ENCODE data around the gene SLC44A3.
A peak's percentile ranks its signal among the peaks of the same experiment; 100 is the strongest.
"Not testable (repeated sequence)": the region's sequence is repeated elsewhere in the genome, so short reads cannot be mapped to it uniquely, and the experiment has no call there.

SLC44A3 gene

DNA sequence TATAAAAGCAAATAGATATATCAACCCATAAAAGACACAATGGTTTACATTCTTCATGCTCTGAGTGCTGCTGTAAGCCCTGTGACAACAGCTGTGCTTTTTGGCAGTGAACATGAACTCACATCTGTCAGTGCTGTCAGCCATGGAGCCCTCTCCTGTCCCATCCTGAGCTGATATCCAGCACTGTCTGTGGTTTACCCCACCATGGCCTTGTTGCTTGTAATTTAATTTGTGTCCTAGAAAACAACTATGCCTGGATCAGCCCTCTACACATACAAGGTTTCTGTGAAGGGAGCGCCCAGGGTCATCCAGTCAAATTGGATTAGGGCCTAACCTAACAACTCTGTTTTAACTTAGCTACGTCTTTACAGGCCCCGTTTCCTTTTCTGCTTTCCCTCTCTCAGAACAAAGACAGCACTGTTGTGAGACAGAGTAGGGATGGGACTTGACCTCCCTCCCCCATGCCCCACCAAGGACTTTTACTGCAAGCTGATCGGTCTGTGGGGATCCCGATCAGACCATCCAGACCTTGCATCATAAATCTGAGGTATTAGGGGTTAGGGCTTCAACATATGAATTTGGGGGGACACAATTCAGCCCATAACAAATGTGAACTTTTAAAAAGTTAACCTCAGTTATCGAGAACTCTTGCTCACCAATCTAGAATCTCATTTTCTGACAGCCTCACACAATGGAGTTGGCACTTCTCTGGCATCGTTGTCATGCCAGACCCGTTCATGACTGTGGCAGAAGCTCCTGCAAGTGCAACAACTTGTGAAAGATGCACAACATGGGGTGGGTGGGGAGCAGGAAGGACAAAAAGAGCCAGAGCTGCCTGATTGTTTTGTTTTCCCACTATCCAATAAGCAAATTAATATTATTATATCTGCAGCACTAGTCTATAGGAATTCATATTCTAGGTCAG, 16.4 kb upstream of the SLC44A3 start:
- peak; percentile 39 for DNase-seq

DNA sequence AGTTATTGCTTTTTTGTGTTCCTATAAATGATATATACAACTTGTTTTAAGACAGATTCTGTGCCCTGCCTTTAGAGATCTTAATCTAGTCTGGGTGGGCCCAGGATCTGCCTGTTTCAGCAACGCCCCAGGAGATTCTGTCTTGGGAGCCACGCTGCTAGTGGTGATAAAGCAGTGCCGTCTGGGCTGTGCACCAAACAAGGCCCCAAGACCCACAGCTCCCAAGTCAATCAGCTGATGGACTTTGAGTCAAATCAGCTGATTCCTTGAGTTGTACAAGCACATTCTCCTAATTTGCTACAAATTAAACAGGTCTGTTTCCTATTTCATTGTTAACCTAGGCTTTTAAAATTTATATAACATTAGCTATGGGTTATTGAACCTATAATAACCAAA, 15.7 kb upstream of the SLC44A3 start:
- no peak for DNase-seq

DNA sequence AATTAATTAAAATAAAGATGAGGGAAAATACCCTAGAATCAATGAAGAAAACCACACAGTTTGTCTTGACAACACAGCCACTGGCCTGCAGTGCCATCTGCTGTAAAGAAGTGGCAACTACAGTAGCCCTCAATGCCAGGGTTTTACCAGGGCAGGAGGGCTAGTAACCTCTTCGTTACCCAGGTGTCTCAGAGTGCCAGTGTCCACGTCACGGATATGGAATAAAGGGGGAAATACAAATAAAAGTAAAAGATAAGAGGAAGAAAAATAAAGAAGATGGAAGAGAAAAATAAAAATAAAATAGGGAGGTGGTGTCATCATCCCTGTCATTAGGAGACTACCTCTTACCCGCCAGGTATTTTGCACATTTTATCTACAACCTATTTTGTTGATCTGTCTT, 14.2 kb upstream of the SLC44A3 start:
- peak; percentile 44 for DNase-seq

DNA sequence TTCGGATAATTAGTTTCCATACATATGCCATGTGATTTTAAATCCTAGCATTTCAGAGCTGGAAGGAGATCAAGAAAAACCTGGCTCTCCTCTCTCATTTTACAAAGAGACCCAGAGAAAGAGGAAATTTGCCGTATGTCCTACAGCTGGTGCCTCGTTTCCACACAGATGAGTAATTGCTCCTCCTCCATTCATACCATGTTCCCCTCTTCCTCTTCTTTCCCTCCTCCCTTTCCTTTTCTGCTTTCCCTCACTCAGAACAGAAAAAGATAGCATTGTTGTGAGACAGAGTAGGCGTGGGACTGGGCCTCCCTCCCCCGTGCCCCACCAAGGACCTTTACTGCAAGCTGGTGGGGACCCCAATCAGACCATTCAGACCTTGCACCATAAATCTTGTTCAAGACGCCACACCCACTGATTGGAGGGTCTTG, 13.7 kb upstream of the SLC44A3 start:
- DNase-seq: peak; percentile 69

DNA sequence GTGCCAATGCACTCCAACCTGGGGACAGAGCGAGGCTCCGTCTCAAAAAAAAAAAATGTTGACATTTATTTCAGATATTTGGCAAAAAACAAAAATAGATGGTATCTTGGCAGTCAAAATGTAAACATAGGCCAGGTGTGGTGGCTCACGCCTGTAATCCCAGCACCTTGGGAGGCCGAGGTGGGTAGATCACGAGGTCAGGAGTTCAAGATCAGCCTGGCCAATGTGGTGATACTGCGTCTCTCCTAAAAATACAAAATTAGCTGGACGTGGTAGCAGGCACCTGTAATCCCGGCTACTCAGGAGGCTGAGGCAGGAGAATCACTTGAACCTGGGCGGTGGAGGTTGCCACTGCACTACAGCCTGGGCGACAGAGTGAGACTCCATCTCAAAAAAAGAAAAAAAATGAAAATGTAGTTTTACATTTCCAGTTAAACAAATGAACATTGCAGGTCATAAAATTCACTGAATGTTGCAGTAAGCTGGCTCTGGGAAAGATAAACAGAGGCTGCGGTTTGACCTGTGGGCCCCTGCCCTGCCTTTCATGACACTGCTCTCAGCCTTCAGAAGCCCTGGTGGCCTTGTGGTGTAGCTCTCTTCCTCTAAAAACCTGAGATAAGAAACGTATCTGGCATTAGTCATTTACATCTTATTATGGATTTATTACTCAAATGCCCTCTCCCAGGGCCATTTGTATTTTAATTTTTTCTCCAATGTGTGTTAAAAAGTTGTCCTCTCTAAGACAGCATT, 12.2 kb upstream of the SLC44A3 start:
- DNase-seq: no peak

DNA sequence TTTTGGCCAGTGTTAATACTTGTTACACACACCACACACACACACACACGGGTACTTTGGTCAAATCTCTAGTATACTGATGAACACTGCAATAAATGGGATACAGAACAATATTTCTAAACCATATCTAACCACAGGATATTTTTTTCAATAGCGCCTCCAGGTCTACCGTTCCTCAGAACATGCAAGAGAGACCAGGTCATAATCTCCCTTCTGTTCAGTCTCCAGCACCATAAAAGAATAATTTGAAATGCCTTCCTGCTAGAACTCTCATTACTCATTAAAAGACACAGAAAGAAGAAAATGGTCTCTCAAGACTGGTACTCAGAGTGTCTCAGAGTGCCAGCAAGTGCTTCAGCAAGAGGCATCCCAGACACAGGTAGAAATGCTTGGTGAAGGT, 11.5 kb upstream of the SLC44A3 start:
- no peak for DNase-seq

DNA sequence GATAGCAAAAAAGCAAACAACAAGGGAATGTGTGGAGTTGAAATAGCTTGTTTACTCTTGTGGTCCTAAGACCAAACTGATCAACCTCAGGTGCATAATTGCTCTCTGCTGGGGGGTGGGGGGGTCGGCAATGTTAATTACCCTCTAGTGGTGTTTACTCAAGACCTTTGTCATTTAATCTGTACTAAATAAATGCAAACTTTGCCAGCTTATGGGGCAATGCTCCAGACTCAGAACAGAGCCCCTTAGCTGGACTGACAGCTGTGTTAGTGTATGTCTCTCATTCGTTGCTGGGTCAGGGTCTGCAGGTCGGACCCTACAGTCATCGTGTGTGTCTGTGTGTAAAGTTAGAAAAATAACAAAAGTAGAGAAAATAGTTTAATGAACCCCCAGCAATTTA, 7.2 kb upstream of the SLC44A3 start:
- no peak for DNase-seq

DNA sequence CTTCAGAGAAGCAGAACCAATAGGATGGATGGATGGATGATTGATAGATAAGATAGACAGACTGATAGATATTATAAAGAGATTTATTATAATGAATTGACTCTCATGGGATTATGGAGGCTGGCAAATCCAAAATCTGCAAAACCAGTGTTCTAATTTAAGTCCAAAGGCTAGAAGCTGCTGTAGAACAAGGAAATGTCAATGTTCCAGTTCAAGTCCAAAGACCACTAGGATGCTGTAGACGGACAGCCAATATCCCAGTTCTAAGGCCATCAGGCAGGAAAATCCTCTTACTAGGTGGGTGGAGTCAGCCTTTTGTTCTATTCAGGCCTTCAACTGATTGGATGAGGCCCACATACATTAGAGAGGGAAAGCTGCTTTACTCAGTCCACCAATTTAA, 4.1 kb upstream of the SLC44A3 start:
- no peak for DNase-seq

DNA sequence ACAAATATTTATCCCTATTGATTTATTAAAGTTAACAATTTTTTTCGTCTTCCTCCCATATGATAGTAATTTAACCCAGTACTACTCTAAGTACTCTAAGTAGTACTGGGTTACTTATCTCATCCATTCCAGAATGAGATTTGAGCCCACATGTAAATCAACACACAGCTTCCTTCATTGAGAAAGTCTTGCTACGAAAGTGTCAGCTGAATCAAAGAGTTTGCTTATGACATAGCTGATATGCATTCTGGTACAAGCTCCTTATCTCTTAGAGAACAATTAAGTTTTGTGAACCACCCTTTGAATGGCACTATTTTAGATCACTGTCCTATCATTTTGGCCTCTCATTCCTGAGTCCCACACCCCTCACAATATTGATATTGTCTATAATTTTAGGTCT, 2.4 kb upstream of the SLC44A3 start:
- DNase-seq: no peak

DNA sequence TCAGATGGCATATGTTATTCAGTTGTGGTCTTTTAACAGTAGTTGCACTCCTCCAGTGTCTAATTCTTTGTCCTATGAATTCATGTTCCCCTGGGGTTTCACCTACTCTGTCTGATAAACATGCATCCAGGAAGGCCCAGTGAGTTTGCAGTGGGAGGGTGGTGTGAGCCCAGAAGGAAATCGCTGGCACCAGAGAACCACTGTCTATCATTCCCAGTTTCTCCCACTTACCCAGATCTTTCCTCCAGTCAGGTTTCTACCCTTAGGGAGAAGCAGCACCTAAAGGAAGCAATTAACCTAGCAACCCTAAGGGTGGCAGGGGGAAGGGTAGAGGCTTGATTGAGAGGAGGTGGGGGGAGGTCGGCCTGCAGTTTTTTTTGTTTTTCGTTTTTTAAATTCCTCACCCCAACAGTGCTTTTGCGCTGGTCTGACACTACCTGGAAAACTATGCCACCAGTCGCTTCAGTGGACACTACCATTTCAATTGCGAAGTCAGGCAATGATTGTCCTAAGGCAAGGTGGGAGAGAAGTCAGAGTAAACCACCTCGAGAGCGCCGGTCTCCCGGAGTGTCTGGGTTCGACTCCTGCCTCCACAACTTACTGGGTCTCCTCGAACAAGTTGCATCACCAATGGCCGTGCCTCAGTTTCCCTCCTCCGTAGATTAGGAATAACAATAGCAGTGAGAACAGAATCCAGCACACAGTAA, 766 bp upstream of the SLC44A3 start:
- no peak for DNase-seq

DNA sequence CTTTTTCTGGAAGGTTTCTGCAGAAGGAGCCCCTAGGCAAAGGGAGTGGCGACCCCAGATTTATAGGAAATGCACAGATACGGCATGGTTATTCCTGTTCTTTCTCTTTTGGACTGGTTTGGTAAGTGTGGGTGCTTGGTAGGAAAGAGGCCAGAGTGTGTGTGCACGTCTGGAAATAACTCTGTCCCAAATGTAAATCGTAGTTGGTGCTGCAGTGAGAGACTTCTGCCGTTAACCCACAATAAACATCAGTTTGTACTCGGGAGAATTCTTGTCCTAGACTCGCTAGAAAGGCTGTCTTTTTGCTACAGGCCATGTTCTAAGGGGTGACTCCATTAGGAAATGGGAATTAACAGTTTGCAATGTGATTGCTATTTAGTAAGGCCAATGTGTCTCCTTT, 779 bp downstream of the SLC44A3 start:
- no peak for DNase-seq

DNA sequence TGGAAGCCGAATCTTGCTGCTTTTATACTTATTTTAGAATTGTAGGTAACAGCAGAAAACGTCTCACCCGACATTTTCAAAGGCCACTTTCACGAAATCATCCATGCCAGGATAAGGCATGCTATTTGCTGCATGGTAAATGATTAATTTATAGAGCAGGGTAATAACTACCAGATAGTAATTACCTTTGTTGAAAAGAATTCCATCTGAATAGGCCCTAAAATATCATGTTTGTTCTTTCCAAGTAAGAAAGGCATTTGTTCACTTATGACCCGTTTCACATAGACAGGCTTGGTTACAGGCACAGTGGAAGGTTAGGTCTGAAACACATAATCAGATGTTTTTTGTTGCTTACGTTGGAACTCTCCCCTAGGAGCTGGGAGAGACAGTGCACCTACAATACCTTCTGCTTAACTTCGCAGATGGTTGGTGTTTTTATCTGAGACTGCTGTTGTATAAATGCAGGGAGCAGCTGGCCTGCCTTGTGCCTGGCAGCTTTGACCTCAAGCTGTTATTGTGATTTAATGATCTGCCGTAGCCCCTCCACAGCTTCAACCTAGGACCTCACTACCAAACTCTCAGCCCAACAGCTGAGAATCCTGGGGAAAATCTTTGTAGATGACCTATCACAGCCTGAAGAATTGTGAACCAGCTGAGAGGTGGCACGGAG, 1.6 kb downstream of the SLC44A3 start:
- no peak for DNase-seq

DNA sequence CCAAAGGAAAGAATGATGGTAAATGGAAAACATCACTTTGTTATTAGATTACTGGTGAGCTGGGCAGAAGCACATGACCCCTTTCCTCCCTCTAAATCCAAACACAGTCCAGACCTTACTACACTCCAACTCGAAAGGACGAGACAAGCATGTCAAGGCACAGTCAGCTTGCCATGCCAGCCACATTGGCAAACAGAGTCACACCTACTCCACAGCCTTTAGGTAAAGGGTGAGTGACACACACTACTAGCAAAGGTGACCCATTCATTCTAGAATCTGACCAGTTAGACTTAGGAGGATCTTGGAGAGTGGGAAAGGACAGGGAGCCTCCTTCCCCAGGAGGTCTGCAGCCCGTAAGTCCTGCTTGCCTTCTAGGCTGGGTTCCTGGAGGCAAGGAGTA, 3.0 kb downstream of the SLC44A3 start:
- DNase-seq: no peak

DNA sequence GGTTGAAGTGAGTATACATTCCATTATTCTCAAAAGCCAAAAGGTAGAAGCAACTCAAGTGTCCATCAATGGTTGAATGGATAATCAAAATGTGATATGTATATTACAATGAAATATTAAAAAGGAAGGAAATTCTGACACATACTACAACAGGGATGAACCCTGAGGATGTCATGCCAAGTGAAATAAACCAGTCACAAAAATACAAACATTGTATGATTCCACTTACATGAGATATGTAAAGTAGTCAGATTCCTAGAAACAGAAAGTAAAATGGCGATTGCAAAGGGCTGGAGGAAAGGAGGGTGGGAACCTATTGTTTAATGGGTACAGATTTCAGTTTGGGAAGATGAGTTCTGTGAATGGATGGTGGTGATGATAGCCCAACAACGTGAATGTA, 5.8 kb downstream of the SLC44A3 start:
- no peak for DNase-seq

DNA sequence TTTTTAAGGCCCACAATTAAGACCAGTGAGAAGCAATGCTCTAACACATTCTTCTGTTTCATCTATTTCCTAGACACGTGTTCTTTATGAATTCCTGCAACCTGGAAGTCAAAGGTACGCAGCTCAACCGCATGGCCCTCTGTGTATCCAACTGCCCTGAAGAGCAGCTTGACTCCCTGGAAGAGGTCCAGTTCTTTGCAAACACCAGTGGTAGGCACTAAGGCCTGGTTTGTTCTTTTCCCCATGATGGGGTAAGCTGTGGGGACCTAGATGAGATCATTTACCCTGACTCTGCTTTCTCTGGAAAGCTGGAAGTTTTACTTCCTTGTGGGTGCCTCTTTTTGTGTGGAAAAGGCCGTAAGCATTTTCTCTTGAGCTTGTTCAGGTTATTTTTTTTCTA, 7.3 kb downstream of the SLC44A3 start:
- DNase-seq: no peak

DNA sequence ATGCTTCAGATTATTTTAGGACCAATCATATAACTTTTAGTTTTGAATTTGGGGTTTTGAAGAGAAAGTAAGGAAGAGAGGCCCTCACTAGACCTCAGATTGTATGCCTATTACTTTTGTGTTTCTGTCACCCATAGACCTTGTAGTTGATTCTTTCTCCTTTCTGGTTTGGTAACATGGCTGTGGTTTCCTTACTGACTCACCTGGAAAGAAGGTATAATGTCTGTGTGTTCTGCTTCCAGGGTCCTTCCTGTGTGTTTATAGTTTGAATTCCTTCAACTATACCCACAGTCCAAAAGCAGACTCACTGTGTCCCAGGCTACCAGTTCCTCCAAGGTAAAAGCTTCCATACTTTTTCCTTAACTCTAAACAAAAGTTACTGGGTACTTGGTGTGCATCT, 8.1 kb downstream of the SLC44A3 start:
- no peak for DNase-seq

DNA sequence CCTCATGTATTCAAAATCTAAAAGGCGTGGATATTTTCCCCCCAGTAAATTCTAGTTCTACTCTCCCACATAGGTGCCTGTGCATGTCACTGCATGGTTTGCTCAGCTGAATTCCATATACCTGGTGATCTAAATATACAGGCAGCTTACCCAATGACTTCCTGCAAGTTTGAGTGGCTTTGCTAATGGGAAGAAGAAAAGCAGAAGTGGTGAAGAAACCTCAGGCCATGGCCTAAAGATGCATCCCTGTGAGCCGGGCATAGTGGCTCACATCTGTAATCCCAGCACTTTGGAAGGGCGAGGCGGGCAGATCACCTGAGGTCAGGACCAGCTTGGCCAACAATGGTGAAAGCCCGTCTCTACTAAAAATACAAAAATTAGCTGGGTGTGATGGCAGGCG, 11.5 kb downstream of the SLC44A3 start:
- no peak for DNase-seq

DNA sequence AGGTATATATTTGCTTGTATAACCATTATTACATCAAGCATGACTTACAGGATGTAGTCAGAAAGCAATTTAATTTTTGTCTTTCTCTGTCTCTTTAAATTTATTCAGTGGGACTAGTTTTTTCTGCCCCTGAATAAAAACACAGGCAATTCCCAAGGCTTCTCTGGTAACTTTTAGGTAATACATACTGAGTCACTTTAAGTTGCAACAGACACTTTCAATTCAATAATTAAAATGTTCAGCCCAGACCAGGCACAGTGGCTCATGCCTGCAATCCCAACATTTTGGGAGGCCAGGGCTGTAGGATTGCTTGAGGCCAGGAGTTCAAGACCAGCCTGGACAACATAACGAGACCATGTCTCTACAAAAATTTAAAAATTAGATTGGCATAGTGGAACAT, 12.3 kb downstream of the SLC44A3 start:
- DNase-seq: peak; percentile 15

DNA sequence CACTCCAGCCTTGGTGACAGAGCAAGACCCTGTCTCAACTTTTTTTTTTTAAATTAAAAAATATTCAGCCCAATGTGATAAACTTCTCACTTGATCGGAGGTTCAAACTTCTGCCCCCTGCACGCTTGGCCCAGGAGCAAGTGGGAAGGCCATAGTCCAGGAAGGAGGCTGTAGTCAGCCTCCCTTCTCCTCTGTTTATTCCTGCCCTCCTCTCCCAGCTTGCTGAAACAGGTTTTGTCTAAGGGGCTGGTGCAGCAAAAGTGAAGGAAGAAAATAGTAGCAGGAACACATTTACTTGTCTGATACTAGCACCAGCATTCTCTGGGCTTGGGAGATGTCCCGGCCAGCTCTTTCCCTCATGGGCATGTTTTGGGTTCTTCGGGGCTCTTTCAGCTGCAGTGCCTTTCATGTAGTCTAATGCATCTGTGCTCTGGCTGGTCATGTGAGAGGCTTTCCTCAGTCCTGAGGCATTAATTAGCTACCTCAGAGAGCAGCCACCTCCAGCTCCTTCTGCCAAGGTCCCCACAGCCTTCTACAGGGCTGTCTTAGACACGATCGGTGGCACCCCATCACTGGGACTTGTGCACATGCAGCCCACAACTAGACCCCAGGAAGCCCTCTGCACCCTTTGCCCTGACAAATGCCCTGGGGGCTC, 12.9 kb downstream of the SLC44A3 start:
- DNase-seq: no peak

DNA sequence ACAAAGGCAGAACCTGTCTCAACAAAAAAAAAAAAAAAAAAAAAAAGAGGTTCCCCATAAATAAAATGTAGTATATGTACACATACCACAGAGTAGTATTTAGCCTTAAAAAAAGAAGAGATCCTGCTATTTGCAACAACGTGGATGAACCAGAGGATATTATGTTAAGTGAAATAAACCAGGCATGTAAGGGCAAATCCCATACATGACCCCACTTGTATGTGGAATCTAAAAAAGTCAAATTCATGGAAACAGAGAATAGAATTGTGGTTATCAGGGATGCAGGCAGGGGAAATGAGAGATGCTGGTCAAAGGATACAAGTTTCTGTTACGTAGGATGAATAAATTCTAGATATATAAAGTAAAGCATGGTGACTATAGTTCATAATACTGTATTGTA, 16.7 kb downstream of the SLC44A3 start:
- DNase-seq: no peak

DNA sequence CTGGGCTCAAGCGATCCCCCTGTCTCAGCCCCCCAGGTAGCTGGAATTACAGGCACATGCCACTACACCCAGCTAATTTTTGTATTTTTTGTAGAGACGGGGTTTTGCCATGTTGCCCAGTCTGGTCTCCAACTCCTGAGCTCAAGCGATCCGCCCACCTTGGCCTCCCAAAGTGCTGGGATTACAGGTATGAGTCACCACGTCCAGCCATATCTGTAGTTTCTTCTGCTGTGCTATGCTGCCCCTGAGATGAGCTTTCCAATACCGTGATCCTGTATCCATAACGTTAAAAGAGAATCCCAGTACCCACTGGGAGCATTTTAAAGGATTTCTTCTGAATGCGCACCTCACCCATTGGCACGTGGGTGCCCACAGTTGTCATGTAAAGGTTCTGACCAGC, 20.2 kb downstream of the SLC44A3 start:
- not testable (repeated sequence) for DNase-seq

DNA sequence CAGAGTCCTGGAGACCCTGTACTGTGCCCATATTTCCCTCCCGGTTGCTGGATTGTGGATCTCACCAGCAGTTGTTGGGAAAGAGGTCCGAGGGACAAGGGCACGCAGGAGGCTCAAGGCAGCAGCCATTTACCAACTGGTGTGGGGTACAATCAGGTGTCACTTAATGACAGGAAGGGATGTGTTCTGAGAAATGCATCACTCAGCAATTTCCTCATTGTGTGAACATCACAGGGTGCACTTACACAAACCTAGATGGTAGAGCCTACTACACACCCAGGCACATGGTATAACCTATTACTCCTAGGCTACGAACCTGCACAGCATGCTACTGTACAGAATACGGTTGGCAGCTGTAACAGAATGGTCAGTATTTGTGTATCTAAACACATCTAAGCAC, 20.7 kb downstream of the SLC44A3 start:
- DNase-seq: no peak

DNA sequence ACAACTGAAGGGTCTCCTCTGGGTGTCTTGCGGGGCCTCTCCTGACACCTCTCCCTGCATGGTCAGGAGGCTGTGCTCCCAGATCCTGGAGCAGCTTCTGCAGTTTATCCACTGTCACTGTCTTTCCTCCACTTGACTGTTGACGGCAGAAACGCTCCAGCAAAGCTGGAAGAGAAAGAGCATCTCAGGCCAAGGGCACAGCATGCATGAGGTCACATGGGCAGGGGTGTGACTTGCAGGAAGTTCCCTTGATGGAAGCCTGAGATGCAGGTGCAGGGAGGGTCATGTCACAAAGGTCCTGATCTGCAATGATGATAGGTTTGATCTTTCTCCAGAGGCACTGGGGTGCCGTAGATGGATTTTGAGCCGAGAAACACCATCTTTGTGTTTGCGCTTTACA, 23.3 kb downstream of the SLC44A3 start:
- no peak for DNase-seq

All from HCEC 1CT (cell line).